SK-N-MC (cell line): ENCODE measurements around the gene PRXL2B.

ENCODE experiments used
- EZH2 ChIP-seq: fragments of 200-600 bp; sonication (generic); IDR thresholded peaks from one replicate; pipeline ENCODE4 v1.6.1; 2017; ENCODE audit warnings: antibody characterized with exemption
- FOXP2 ChIP-seq: optimal IDR thresholded peaks from 2 replicates; pipeline ENCODE3; 2011; ENCODE audit warnings: mild to moderate bottlenecking, moderate library complexity; ENCODE audit not compliant: insufficient read depth; ENCODE audit errors: extremely low read length, control extremely low read depth
- POLR2AphosphoS5 ChIP-seq: IDR thresholded peaks from 2 replicates; pipeline ENCODE4 v1.6.1; 2012; ENCODE audit warnings: mild to moderate bottlenecking, low read depth, low read length, borderline replicate concordance

DNA sequence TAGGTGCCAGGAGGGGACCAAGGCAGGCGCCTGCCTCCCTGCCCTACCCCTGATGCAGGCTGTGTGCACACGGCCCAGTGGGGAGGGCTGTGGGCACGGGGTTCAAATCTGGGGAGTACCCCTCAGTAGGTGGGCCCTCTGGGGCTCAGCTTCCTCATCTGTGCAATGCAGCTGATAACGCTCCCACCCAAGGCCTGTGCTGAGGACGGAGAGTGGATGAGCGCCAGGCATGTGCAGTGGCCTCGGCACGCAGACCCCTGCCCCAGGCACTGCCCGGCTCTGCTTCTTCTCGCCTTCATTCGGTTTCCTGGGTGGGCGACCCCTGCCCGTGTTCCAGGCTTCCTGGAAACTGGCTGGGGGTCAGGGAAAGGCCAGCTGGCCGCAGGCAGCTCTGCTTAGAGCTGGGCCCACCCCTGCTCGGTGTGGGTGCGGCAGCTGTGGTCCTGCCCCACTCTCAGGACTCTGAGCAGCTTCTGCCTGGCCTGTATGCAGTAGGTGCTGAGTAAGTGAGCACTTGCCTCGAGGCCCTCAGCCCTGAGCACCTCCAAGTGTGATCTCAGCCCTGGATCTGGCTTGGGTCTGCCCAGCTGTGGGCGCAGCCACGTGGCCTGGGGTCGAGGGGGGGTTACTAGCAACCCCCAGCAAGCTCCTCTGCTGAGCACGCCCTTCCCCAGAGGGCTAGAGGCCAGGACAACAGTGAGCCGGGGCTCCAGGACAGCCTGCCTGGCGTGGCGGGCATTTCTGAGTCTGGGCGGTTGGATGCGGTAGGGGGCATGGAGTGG is 42.3 kb upstream of the PRXL2B start:
- no peak for TF ChIP-seq POLR2AphosphoS5
- TF ChIP-seq EZH2, result no peak
- no peak for TF ChIP-seq FOXP2
